WTC11 (cell line): ENCODE results near the gene CDK3. TPM values are rescaled to one million over a fixed set of nuclear protein-coding genes. Genes with fewer than 3 reads are reported as not detected.

ENCODE experiments used
- ATAC-seq: fragments of 200-7000 bp; cut with Tn5 transposase; 2 replicates; pipeline ENCODE4 v1.10.0; 2021; ENCODE audit warnings: mild to moderate bottlenecking, moderate library complexity
- CTCF ChIA-PET: fragments of 300-600 bp; sonication (Branson Sonifier 250); formaldehyde crosslinking; loops from one replicate; lab custom pipeline; 2021; ENCODE audit warnings: antibody characterized with exemption; lab: Charles Lee
- POLR2A ChIA-PET: fragments of 350-600 bp; sonication (Branson Sonifier 250); formaldehyde crosslinking; loops from one replicate; lab custom pipeline; 2021; ENCODE audit warnings: antibody characterized with exemption; lab: Charles Lee
- DNase-seq: peaks from one replicate; pipeline ENCODE4 v3.0.0; 2021; ENCODE audit warnings: low spot score
- H3K27ac Mint-ChIP-seq: 2 replicates; pipeline ENCODE4 v1.8.0; 2021; ENCODE audit warnings: mixed read lengths
- H3K27me3 Mint-ChIP-seq: 2 replicates; pipeline ENCODE4 v1.8.0; 2021; ENCODE audit warnings: low read depth, mild to moderate bottlenecking, moderate library complexity, mixed read lengths
- H3K36me3 Mint-ChIP-seq: 2 replicates; pipeline ENCODE4 v1.8.0; 2021; ENCODE audit warnings: mixed read lengths
- H3K4me1 Mint-ChIP-seq: 2 replicates; pipeline ENCODE4 v1.8.0; 2022; ENCODE audit warnings: mixed read lengths
- H3K4me3 Mint-ChIP-seq: 2 replicates; pipeline ENCODE4 v1.8.0; 2021; ENCODE audit warnings: mild to moderate bottlenecking, moderate library complexity, mixed read lengths
- H3K9me3 Mint-ChIP-seq: 2 replicates; pipeline ENCODE4 v1.8.0; 2021; ENCODE audit warnings: mixed read lengths
- ARID4B ChIP-seq: sonication (generic); formaldehyde crosslinking; IDR thresholded peaks from 2 replicates; pipeline ENCODE4 v1.8.0; 2023; ENCODE audit warnings: missing genetic modification reagents, mild to moderate bottlenecking, borderline replicate concordance
- ATF2 ChIP-seq: sonication (generic); formaldehyde crosslinking; IDR thresholded peaks from 2 replicates; pipeline ENCODE4 v1.8.1; 2022; ENCODE audit warnings: low read depth, missing genetic modification reagents, borderline replicate concordance
- ATF3 ChIP-seq: sonication (generic); formaldehyde crosslinking; conservative IDR thresholded peaks from 2 replicates; pipeline ENCODE4 v1.8.1; 2022; ENCODE audit warnings: mild to moderate bottlenecking, missing genetic modification reagents
- JAZF1 ChIP-seq: fragments of 250-450 bp; sonication (Bioruptor Pico); IDR thresholded peaks from 2 replicates; pipeline ENCODE4 v1.9.0; 2021; ENCODE audit warnings: moderate library complexity, mild to moderate bottlenecking, inconsistent platforms
- JUN ChIP-seq: sonication (generic); formaldehyde crosslinking; IDR thresholded peaks from 2 replicates; pipeline ENCODE4 v1.8.0; 2023; ENCODE audit warnings: mild to moderate bottlenecking, missing genetic modification reagents
- MAX ChIP-seq: sonication (generic); formaldehyde crosslinking; IDR thresholded peaks from 2 replicates; pipeline ENCODE4 v1.8.0; 2022; ENCODE audit warnings: mild to moderate bottlenecking, missing genetic modification reagents
- NFATC4 ChIP-seq: fragments of 250-450 bp; sonication (Bioruptor Pico); IDR thresholded peaks from 2 replicates; pipeline ENCODE4 v1.9.0; 2021; ENCODE audit warnings: mild to moderate bottlenecking
- RORB ChIP-seq: fragments of 250-450 bp; sonication (Bioruptor Pico); IDR thresholded peaks from 2 replicates; pipeline ENCODE4 v1.9.0; 2021; ENCODE audit warnings: mild to moderate bottlenecking
- SP1 ChIP-seq: sonication (generic); formaldehyde crosslinking; conservative IDR thresholded peaks from 2 replicates; pipeline ENCODE4 v1.8.1; 2022; ENCODE audit warnings: missing genetic modification reagents
- TP53 ChIP-seq: sonication (generic); formaldehyde crosslinking; IDR thresholded peaks from 2 replicates; pipeline ENCODE4 v1.8.1; 2023; ENCODE audit warnings: mild to moderate bottlenecking, missing genetic modification reagents
- ZNF138 ChIP-seq: sonication (generic); formaldehyde crosslinking; conservative IDR thresholded peaks from 2 replicates; pipeline ENCODE4 v1.8.1; 2022; ENCODE audit warnings: mild to moderate bottlenecking, moderate library complexity, missing genetic modification reagents
- ZNF281 ChIP-seq: sonication (generic); formaldehyde crosslinking; IDR thresholded peaks from 2 replicates; pipeline ENCODE4 v1.8.0; 2023; ENCODE audit warnings: mild to moderate bottlenecking, missing genetic modification reagents
- total RNA-seq: library from RNA; stranded (reverse); gene quantifications from 3 replicates; pipeline ENCODE4 v1.2.3, GENCODE V29; 2021
- TF ChIP-seq, protein P1 (sequence below): fragments of 250-450 bp; sonication (Bioruptor Pico); IDR thresholded peaks from 2 replicates; pipeline ENCODE4 v1.9.0; 2021; ENCODE audit warnings: mild to moderate bottlenecking, borderline replicate concordance
- TF ChIP-seq, protein P2 (sequence below): sonication (generic); formaldehyde crosslinking; IDR thresholded peaks from 2 replicates; pipeline ENCODE4 v1.8.1; 2023; ENCODE audit warnings: mild to moderate bottlenecking, missing genetic modification reagents
- TF ChIP-seq, protein P3 (sequence below): sonication (generic); formaldehyde crosslinking; IDR thresholded peaks from 2 replicates; pipeline ENCODE4 v1.8.0; 2023; ENCODE audit warnings: missing genetic modification reagents

Gene CDK3
- total RNA-seq, 1 experiment from 2014 or later = 9.5 TPM

GRCh38 chr17:76046064-76046463, 45.4 kb downstream of the CDK3 start (continued):
- TF ChIP-seq JUN (CRISPR knock-in tag) (no peak), ATF3 (CRISPR knock-in tag) (no peak), MAX (CRISPR knock-in tag) (no peak), ZNF138 (CRISPR knock-in tag) (no peak), ATF2 (CRISPR knock-in tag) (no peak), SP1 (CRISPR knock-in tag) (no peak), ZNF281 (CRISPR knock-in tag) (no peak), NFATC4 (CRISPR knock-in tag) (no peak)
- TF ChIP-seq, protein P1, sequence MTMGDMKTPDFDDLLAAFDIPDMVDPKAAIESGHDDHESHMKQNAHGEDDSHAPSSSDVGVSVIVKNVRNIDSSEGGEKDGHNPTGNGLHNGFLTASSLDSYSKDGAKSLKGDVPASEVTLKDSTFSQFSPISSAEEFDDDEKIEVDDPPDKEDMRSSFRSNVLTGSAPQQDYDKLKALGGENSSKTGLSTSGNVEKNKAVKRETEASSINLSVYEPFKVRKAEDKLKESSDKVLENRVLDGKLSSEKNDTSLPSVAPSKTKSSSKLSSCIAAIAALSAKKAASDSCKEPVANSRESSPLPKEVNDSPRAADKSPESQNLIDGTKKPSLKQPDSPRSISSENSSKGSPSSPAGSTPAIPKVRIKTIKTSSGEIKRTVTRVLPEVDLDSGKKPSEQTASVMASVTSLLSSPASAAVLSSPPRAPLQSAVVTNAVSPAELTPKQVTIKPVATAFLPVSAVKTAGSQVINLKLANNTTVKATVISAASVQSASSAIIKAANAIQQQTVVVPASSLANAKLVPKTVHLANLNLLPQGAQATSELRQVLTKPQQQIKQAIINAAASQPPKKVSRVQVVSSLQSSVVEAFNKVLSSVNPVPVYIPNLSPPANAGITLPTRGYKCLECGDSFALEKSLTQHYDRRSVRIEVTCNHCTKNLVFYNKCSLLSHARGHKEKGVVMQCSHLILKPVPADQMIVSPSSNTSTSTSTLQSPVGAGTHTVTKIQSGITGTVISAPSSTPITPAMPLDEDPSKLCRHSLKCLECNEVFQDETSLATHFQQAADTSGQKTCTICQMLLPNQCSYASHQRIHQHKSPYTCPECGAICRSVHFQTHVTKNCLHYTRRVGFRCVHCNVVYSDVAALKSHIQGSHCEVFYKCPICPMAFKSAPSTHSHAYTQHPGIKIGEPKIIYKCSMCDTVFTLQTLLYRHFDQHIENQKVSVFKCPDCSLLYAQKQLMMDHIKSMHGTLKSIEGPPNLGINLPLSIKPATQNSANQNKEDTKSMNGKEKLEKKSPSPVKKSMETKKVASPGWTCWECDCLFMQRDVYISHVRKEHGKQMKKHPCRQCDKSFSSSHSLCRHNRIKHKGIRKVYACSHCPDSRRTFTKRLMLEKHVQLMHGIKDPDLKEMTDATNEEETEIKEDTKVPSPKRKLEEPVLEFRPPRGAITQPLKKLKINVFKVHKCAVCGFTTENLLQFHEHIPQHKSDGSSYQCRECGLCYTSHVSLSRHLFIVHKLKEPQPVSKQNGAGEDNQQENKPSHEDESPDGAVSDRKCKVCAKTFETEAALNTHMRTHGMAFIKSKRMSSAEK = no peak
- TF ChIP-seq, protein P2, sequence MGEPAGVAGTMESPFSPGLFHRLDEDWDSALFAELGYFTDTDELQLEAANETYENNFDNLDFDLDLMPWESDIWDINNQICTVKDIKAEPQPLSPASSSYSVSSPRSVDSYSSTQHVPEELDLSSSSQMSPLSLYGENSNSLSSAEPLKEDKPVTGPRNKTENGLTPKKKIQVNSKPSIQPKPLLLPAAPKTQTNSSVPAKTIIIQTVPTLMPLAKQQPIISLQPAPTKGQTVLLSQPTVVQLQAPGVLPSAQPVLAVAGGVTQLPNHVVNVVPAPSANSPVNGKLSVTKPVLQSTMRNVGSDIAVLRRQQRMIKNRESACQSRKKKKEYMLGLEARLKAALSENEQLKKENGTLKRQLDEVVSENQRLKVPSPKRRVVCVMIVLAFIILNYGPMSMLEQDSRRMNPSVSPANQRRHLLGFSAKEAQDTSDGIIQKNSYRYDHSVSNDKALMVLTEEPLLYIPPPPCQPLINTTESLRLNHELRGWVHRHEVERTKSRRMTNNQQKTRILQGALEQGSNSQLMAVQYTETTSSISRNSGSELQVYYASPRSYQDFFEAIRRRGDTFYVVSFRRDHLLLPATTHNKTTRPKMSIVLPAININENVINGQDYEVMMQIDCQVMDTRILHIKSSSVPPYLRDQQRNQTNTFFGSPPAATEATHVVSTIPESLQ (CRISPR knock-in tag) = no peak

DNA sequence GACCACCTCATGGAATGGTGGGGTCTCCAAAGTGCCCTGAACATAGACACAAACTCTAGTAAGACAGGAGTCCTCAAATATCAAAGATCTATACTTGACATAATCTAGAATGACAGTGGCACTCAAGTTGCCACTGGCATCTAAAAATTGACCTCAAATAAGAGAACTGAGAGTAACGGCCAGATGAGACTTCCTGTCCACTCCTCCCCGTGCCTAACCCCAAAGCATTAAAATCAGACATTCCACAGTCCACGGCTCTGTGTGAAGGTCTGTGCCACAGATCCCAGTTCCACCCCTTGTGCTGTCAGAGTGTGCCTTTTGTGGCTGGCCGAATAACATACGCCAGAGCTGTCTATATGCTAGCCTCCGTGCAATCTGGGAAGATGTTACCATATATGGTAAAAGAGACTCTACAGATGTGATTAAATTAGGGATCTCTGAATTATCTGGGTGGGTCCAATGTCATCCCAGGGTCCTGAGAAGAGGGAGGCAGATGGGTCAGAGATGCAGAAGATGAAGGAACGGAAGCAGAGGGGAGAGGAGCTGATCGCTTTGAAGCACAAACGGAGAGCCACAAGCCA, 47.5 kb downstream of the CDK3 start:
- ATAC-seq = no peak
- H3K4me1 Mint-ChIP-seq = peaks cover 4% of the 10 kb centered on the region
- no peaks in the 10 kb centered on the region for H3K9me3 Mint-ChIP-seq
- TF ChIP-seq RORB (CRISPR knock-in tag) (no peak), TP53 (CRISPR knock-in tag) (no peak), ARID4B (CRISPR knock-in tag) (no peak), JAZF1 (CRISPR knock-in tag) (no peak), ZNF281 (CRISPR knock-in tag) (no peak)
- TF ChIP-seq, protein P3, sequence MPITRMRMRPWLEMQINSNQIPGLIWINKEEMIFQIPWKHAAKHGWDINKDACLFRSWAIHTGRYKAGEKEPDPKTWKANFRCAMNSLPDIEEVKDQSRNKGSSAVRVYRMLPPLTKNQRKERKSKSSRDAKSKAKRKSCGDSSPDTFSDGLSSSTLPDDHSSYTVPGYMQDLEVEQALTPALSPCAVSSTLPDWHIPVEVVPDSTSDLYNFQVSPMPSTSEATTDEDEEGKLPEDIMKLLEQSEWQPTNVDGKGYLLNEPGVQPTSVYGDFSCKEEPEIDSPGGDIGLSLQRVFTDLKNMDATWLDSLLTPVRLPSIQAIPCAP (CRISPR knock-in tag) = no peak
- ChIA-PET CTCF (interaction anchor here (1.0 to 3.3 kb wide), 2 partner anchors 34 to 58 kb away, joined by 3 to 17 read pairs; no protein-coding TSS in a partner anchor), POLR2A (no interaction called here)
- peaks cover 68% of the 10 kb centered on the region for H3K36me3 Mint-ChIP-seq
- H3K27ac Mint-ChIP-seq = peak overlapping the region; percentile 52
- H3K27me3 Mint-ChIP-seq = no peaks in the 10 kb centered on the region
- no peak overlapping the region for H3K4me3 Mint-ChIP-seq
- DNase-seq = no peak
